SK-N-MC (cell line): Measurements from ENCODE around the gene ESPNL.

Source experiments
- DNase-seq: peaks from one replicate; pipeline ENCODE4 v3.0.0-alpha.2; 2011; ENCODE audit warnings: low read depth, low spot score
- H3K27ac ChIP-seq: fragments of 200-600 bp; sonication (generic); 2 replicates; pipeline ENCODE4 v1.5.1; 2016; ENCODE audit warnings: mixed run types
- H3K36me3 ChIP-seq: fragments of 200-600 bp; sonication (generic); 2 replicates; pipeline ENCODE4 v1.6.1; 2017; ENCODE audit warnings: antibody characterized with exemption, low read length, mixed read lengths; ENCODE audit not compliant: insufficient read depth
- H3K4me3 ChIP-seq: fragments of 200-600 bp; sonication (generic); 2 replicates; pipeline ENCODE4 v1.5.1; 2016
- H3K9ac ChIP-seq: fragments of 200-600 bp; sonication (generic); 2 replicates; pipeline ENCODE4 v1.8.0; 2017; ENCODE audit warnings: mixed run types, mixed read lengths; ENCODE audit not compliant: insufficient read length
- H3K9me3 ChIP-seq: fragments of 200-600 bp; sonication (generic); 2 replicates; pipeline ENCODE4 v1.6.1; 2017; ENCODE audit warnings: low read depth, mild to moderate bottlenecking, antibody characterized with exemption, low read length, moderate library complexity, mixed read lengths
- EZH2 ChIP-seq: fragments of 200-600 bp; sonication (generic); IDR thresholded peaks from one replicate; pipeline ENCODE4 v1.6.1; 2017; ENCODE audit warnings: antibody characterized with exemption
- FOXP2 ChIP-seq: optimal IDR thresholded peaks from 2 replicates; pipeline ENCODE3; 2011; ENCODE audit warnings: mild to moderate bottlenecking, moderate library complexity; ENCODE audit not compliant: insufficient read depth; ENCODE audit errors: extremely low read length, control extremely low read depth
- POLR2AphosphoS5 ChIP-seq: IDR thresholded peaks from 2 replicates; pipeline ENCODE4 v1.6.1; 2012; ENCODE audit warnings: mild to moderate bottlenecking, low read depth, low read length, borderline replicate concordance

Gene ESPNL

DNA sequence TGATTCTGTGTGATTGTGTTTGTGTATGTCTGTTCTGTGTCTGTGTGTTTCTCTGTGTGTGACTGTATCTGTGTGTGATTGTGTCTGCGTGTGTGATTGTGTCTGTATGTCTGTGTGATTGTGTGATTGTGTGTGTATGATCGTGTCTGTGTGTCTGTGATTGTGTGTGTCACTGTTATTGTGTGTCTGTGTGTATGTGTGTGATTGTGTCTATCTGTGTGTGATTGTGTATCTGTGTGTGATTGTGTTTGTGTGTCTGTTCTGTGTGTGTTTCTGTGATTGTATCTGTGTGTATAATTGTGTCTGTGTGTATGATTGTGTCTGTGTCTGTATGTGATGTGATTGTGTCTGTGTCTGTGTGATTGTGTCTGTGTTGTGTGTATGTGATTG lies 26.6 kb downstream of the ESPNL start:
- no peaks in the 10 kb centered on the region for H3K36me3 ChIP-seq
- 0 out of 2 replicates have a peak, but pooled peaks cover 3% of the 10 kb centered on the region for H3K9me3 ChIP-seq
- H3K4me3 ChIP-seq = peak overlapping the region; percentile 54
- no peak for DNase-seq
- peak overlapping the region; percentile 69 for H3K27ac ChIP-seq
- peak overlapping the region; percentile 50 for H3K9ac ChIP-seq
- no peak for TF ChIP-seq FOXP2
- TF ChIP-seq POLR2AphosphoS5 = no peak
- no peak for TF ChIP-seq EZH2

DNA sequence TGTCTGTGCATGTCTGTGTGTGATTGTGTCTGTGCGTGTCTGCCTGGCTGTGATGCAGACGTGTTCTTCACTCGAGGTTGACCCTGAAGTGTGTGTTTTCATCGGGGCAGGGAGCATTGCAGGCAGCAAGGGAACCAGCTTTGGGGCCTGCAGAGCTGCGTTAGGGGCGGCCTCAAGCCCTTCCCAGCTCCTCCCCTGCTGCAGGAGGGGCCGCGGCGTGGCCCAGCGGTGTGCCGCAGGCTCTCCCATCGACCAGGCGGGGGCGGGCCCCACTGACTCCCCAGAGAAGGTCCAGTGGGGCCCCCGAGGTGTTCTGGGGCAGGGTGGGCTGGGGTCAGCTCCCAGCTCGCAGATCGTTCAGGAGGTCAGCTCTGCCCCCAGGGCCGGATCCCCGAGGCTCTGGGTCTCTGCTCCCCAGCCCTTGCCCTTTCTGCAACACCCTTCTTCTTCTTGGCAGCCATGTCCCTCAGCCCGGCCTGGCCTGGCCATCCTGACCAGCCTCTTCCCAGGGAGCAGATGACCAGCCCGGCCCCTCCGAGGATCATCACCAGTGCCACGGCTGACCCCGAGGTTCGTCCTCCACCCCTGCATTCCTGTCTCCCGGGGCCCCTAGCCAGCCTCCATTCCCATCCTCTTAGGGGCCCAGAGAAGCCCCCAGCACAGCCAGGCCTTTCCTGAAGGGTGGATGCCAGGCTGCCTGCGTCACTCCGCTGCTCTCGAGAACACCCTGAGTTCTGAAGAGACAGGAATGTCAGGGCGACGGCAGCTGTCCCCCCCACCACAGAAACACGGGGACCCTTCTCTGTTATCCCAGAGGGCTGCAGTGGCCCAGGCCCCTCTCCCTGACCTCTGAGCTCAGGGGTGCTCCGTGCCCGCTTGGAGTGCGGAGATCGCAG lies 27.3 kb downstream of the ESPNL start:
- peak overlapping the region; percentile 54 for H3K4me3 ChIP-seq
- TF ChIP-seq FOXP2 (no peak), EZH2 (no peak), POLR2AphosphoS5 (no peak)
- peak overlapping the region; percentile 69; the same call in 1 of the 2 replicates for H3K27ac ChIP-seq
- H3K9ac ChIP-seq = peak overlapping the region; percentile 50
- 0 out of 2 replicates have a peak, but pooled peaks cover 3% of the 10 kb centered on the region for H3K9me3 ChIP-seq
- no peak for DNase-seq
- H3K36me3 ChIP-seq = no peaks in the 10 kb centered on the region

DNA sequence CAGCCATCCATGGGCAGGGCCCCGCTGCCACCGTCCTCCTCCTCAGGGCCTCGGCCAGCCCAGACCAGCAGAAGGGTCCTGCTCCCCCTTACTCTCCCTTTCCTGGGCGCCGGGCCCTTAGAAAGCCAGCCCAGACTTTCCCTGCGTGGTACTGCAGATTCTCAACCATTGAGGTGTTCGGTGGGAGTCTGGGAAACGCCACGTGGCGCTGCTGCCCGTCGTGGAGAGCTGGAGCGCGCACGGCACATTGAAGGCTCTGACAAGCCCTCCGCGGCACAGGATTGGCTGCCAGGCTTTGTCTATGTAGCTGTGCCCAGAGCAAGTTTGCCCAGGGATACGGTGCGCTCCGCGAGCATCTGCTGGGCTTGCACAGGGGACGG lies 27.9 kb downstream of the ESPNL start:
- DNase-seq = no peak
- no peak overlapping the region for H3K4me3 ChIP-seq
- no peaks in the 10 kb centered on the region for H3K36me3 ChIP-seq
- no peak overlapping the region for H3K9ac ChIP-seq
- H3K27ac ChIP-seq = no peak overlapping the region
- 0 out of 2 replicates have a peak, but pooled peaks cover 3% of the 10 kb centered on the region for H3K9me3 ChIP-seq
- TF ChIP-seq POLR2AphosphoS5 (no peak), EZH2 (no peak), FOXP2 (no peak)

- no peak overlapping the region for H3K27ac ChIP-seq
- no peak for DNase-seq
- no peak overlapping the region for H3K4me3 ChIP-seq
Measured at GRCh38 chr2:238128534-238129001, 28.4 kb downstream of the ESPNL start.

GRCh38 chr2:238129166-238130010 lies 29.2 kb downstream of the ESPNL start:
- Histone ChIP-seq H3K9ac (no peak overlapping the region), H3K9me3 (0 out of 2 replicates have a peak, but pooled peaks cover 3% of the 10 kb centered on the region), H3K4me3 (no peak overlapping the region), H3K27ac (no peak overlapping the region), H3K36me3 (no peaks in the 10 kb centered on the region)
- no peak for DNase-seq
- no peak for TF ChIP-seq EZH2
- no peak for TF ChIP-seq POLR2AphosphoS5
- no peak for TF ChIP-seq FOXP2

More at GRCh38 chr2:238128534-238129001, 28.4 kb downstream of the ESPNL start:
- Histone ChIP-seq H3K9me3 (0 out of 2 replicates have a peak, but pooled peaks cover 3% of the 10 kb centered on the region), H3K9ac (no peak overlapping the region), H3K36me3 (no peaks in the 10 kb centered on the region)
- TF ChIP-seq EZH2 (no peak), POLR2AphosphoS5 (no peak), FOXP2 (no peak)

DNA sequence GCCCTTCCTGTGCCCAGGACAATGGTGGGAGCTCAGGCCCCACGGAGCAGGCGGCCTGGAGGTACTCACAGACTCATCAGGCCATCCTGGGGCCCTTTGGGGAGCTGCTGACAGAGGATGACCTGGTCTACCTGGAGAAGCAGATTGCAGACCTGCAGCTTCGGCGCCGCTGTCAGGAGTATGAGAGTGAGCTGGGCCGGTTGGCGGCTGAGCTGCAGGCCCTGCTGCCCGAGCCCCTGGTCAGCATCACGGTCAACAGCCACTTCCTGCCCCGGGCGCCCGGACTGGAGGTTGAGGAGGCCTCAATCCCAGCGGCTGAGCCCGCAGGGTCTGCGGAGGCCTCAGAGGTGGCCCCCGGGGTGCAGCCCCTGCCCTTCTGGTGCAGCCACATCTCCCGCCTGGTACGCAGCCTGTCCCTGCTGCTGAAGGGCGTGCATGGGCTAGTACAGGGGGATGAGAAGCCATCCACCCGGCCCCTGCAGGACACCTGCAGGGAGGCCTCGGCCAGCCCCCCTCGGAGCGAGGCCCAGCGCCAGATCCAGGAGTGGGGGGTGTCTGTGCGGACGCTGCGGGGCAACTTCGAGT lies 30.1 kb downstream of the ESPNL start:
- no peak for DNase-seq
- H3K27ac ChIP-seq = no peak overlapping the region
- H3K4me3 ChIP-seq = no peak overlapping the region
- TF ChIP-seq POLR2AphosphoS5 (no peak), EZH2 (no peak), FOXP2 (no peak)
- 0 out of 2 replicates have a peak, but pooled peaks cover 3% of the 10 kb centered on the region for H3K9me3 ChIP-seq
- H3K9ac ChIP-seq = no peak overlapping the region
- H3K36me3 ChIP-seq = no peaks in the 10 kb centered on the region

- H3K9ac ChIP-seq = no peak overlapping the region
- no peak for TF ChIP-seq POLR2AphosphoS5
- no peak for TF ChIP-seq FOXP2
- no peak for TF ChIP-seq EZH2
- H3K27ac ChIP-seq = no peak overlapping the region
- no peak overlapping the region for H3K4me3 ChIP-seq
- DNase-seq = no peak
- H3K36me3 ChIP-seq = no peaks in the 10 kb centered on the region
- H3K9me3 ChIP-seq = 0 out of 2 replicates have a peak, but pooled peaks cover 3% of the 10 kb centered on the region
Measured at GRCh38 chr2:238130696-238131628, 30.8 kb downstream of the ESPNL start.
